ENCODE data around the gene KIAA0408. TPM values are rescaled to one million over a fixed set of nuclear protein-coding genes. Genes with fewer than 3 reads are reported as not detected.

KIAA0408 gene
- total and polyA plus RNA-seq, 7 experiments from 2014 or later, result 0.14 to 11.3 (median 1.6) TPM; not detected in 1

Other genes starting within 250 kb of the KIAA0408 start
- gene RNF146, start 192.5 kb downstream of the KIAA0408 start, total RNA-seq, result 10 to 100 TPM; 17.6 to 38.1 (median 20.8) TPM
- gene RNF146, start 192.5 kb downstream of the KIAA0408 start, polyA plus RNA-seq, result 10 to 100 TPM in 1 of 2 donors, 1 to 10 TPM in 1; 8.1 to 14.9 TPM
- 10 to 100 TPM; 18.1 to 46.5 (median 34.3) TPM for gene ECHDC1, start 115.8 kb downstream of the KIAA0408 start, total RNA-seq
- gene ECHDC1, start 115.8 kb downstream of the KIAA0408 start, polyA plus RNA-seq, result 10 to 100 TPM; 65.0 to 77.0 TPM
- not detected for gene C6orf58, start 117.8 kb upstream of the KIAA0408 start, total RNA-seq
- gene C6orf58, start 117.8 kb upstream of the KIAA0408 start, polyA plus RNA-seq, result not detected